SK-N-SH (cell line): ENCODE results near the gene WBP2.

Source experiments
- FOSL2 ChIP-seq: IDR thresholded peaks from 2 replicates; pipeline ENCODE4 v1.4.0; 2012; ENCODE audit warnings: low read depth, mild to moderate bottlenecking, moderate library complexity, borderline replicate concordance
- TAF1 ChIP-seq: IDR thresholded peaks from 2 replicates; pipeline ENCODE4 v1.6.1; 2012; ENCODE audit warnings: low read depth, mild to moderate bottlenecking, low read length, moderate library complexity, borderline replicate concordance
- USF1 ChIP-seq: IDR thresholded peaks from 2 replicates; pipeline ENCODE4 v1.4.0; 2012; ENCODE audit warnings: low read depth, borderline replicate concordance

- no peak for TF ChIP-seq TAF1
- 0 out of 2 replicates have a peak, but pooled peaks have one; percentile 32 for TF ChIP-seq USF1
- peak; percentile 98 for TF ChIP-seq FOSL2
Observed at GRCh38 chr17:75876938-75877751, 22.0 kb upstream of the WBP2 start.
